Fibroblast of skin of scalp (primary cell): Measurements from ENCODE around the gene DHFR. TPM values are rescaled to one million over a fixed set of nuclear protein-coding genes. Genes with fewer than 3 reads are reported as not detected.
"Not testable (repeated sequence)": the region's sequence is repeated elsewhere in the genome, so short reads cannot be mapped to it uniquely, and the experiment has no call there.

ENCODE experiments used
- DNase-seq: peaks from one replicate; pipeline ENCODE4 v3.0.0-alpha.2; 2013
- polyA plus RNA-seq, 2 experiments: library from polyadenylated mRNA; unstranded; fragments of 120-200 nt; gene quantifications; one replicate each; pipeline ENCODE4 v1.2.1, GENCODE V29; 2013; ENCODE audit not compliant: insufficient read length in 2 of 2

Gene DHFR
- polyA plus RNA-seq (2013, experiment 1 of 2; ENCODE audit: insufficient read length), result 31.8 TPM
- polyA plus RNA-seq (2013, experiment 2 of 2; ENCODE audit: insufficient read length), result 37.6 TPM

GRCh38 chr5:80654391-80655230 is at the start of gene DHFR, which contains the start of gene MSH3:
Gene DHFR (minus strand): TSS chr5:80654983. CDS start chr5:80654489, 494 bp downstream.
Gene MSH3 (plus strand): TSS chr5:80654652. CDS start chr5:80654728, 76 bp downstream.
- peak; percentile 93 for DNase-seq

DNA sequence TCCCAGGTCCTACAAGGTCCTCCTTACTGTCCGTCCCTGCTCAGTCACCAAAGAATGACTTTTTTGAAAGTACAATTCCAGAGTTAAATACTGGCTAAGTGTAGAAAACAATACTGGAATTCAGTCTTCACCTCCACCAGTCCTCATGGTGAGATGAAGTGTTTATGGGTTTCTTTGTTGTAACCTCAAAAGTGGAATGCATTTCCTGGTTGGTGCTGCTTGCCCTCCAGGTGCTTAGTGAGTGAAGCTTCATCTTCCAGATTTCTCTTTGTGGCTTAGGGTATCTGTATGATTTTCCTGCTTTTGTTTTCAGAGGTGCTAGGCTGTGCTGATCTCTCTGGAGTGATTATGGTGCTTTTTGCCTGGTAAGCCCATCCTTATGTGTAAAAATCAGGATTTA is 49.4 kb upstream of the DHFR start:
- no peak for DNase-seq

GRCh38 chr5:80703747-80704146 is 49.0 kb upstream of the DHFR start:
- peak; percentile 4 for DNase-seq

- no peak for DNase-seq
These were observed 48.5 kb upstream of the DHFR start for GRCh38 chr5:80703291-80703690.

DNA sequence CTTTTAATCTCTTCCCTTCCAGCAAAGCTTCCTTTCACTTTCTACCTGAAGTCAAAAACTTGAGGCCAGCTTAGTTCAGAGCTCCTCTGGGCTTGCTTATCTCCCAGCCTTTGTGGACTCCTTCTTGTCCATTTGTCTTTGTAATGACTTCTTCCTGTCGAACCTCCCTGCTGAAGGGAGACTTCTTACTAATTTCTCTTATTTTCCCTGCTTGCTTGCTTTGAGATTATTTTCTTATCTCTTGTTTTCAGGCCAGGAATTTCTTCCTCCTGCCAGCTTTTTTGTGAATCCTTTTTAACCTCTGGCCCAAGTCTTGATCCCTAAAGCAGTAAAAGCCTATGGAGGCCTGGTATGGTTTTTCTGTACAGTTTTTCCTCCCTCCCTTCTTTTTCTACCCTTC is 46.8 kb upstream of the DHFR start:
- DNase-seq, result no peak

DNA sequence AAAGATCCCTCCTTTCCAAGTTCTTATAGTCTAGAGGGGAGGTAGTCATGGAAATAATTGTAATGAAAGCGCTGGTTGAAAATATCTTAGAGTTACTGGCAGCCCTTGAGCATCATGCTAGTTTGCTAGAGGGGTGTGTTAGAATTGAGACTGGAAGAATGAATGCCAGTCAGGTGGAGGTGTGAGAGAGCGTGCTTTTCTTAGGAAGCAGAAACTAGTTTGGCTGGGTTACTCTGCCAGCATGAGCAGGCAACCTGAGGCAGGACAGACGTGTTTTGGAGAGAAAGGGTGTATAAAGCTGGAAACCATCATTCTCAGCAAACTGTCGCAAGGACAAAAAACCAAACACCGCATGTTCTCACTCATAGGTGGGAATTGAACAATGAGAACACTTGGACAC is 43.6 kb upstream of the DHFR start:
- DNase-seq, result no peak

- no peak for DNase-seq
These were observed 42.3 kb upstream of the DHFR start for GRCh38 chr5:80697100-80697499.

- no peak for DNase-seq
These were observed 41.7 kb upstream of the DHFR start for GRCh38 chr5:80696450-80696849.

GRCh38 chr5:80695666-80696065 is 40.9 kb upstream of the DHFR start:
- DNase-seq, result no peak

- DNase-seq, result no peak
These were observed 34.8 kb upstream of the DHFR start for GRCh38 chr5:80689627-80690026.

- no peak for DNase-seq
These were observed 34.1 kb upstream of the DHFR start for GRCh38 chr5:80688648-80689420.

DNA sequence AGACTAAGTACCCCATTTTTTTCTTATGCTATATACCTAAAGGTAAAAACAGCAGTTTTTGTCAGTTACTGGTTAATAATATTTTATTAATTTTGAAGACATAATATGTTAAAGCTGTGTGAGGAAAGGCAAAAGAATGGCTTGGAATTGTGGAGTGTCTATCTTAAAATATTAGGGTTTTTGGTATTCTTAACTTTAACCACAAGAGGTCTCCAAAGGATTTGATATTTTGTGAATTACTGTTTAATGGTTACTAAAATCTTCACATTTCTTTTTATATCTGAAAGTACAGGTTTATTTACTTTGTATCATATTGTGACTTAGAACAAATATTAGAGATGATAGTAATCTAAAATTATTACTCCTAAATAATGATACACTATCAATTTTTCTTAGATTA is 32.0 kb upstream of the DHFR start:
- DNase-seq, result peak; percentile 28

DNA sequence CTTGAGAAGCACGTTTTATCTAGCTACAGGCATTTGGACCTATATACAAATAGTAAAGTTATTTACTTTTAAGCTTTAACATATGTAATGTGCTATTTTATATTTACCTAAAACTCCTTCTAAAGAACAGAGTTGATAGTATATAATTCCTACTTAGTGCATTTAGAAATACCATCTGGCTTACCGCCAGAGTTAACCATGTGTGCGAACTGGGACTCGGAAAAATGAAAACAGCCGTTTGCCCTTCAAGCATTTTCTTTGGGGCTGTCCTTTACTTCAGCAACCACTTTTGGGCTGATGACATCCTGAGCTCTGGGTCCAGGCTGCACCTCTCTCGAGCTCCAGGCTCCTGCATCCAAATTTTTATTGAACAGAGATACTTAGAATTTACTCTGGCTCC is 21.9 kb upstream of the DHFR start:
- DNase-seq, result no peak

- peak; percentile 72 for DNase-seq
These were observed 17.5 kb upstream of the DHFR start for GRCh38 chr5:80672140-80672736.

GRCh38 chr5:80668016-80668969 is 13.5 kb upstream of the DHFR start:
- DNase-seq, result no peak

- no peak for DNase-seq
These were observed 12.6 kb upstream of the DHFR start for GRCh38 chr5:80667384-80667783.

DNA sequence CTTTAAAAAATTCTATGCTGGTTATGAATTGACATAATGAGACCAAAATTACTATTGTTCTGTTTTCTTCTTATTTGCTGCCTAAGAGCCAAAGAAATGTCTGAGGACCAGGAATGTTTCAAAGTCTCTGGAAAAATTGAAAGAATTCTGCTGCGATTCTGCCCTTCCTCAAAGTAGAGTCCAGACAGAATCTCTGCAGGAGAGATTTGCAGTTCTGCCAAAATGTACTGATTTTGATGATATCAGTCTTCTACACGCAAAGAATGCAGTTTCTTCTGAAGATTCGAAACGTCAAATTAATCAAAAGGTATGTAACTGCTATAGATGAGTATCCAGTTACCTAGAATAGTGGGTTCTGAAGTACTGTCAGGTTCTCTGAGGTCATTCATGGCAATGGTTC is 10.3 kb upstream of the DHFR start:
- no peak for DNase-seq

GRCh38 chr5:80662108-80662507 is 7.3 kb upstream of the DHFR start:
- no peak for DNase-seq

DNA sequence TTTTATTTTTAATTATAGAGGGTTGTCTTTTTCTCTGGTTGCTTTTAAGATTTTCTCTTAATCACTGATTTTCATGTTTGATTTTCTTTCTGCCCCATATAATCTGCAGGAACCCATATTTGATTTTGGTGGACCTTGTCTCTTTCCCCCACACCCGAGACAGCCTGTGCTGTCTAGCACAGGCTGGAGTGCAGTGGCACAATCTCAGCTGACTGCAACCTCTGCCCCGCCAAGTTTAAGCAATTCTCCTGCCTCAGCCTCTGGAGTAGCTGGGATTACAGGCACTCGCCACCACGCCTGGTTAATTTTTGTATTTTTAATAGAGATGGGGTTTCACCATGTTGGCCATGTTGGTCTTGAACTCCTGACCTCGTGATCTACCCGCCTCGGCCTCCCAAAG is 5.9 kb upstream of the DHFR start:
- DNase-seq, result not testable (repeated sequence)

- DNase-seq, result peak; percentile 39
These were observed 4.3 kb upstream of the DHFR start for GRCh38 chr5:80659106-80659505.

DNA sequence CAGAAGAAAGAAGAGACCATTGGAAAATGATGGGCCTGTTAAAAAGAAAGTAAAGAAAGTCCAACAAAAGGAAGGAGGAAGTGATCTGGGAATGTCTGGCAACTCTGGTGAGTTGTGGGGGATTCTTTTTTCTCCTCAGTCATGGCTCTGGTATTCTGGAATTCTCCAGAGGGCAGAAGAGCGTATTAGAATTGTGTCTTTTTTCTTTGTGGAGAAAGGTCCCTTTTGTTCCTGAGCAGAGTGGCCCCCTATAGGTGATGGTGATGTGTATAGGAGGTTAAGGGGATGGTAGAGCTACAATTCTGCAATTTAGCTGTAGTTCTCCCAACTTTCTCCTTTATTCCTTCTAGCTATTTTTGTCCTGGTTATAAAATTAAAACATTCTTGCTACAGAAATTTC is 1.6 kb upstream of the DHFR start:
- peak; percentile 66 for DNase-seq

DNA sequence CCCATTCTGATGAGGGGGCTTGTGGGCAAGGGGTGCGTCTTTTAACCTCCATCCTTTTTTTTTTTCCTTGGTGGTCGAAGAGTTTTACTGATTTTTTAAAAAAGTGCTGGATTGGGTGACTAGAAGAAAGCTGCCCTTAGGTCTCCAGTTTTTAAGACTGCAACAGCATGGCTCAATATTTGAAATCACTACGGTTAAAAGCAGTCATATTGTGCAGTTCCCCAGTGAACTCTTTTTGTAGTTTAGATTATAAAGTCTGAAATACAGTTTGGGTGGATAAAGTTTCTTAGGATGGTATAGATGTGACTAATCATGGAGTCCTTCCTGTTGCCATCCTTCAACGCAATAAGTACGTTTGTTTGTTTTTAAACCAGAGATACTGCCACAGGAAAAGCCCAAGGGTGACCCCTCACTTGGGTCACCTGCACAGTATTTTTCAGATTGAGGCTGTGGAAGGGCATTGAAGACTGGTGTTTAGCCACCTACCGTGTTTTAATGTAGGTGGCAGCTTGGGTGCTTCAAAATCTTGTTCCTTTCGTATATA is 520 bp upstream of the DHFR start:
- no peak for DNase-seq
